ENCODE results near the gene TPO. TPM values are rescaled to one million over a fixed set of nuclear protein-coding genes. Genes with fewer than 3 reads are reported as not detected.
A peak's percentile ranks its signal among the peaks of the same experiment; 100 is the strongest.

TPO gene
- total RNA-seq, 1 experiment from 2014 or later = not detected

GRCh38 chr2:1400943-1401735 lies 12.1 kb upstream of the TPO start:
- Histone ChIP-seq H3K4me3 (ENCODE audit: low read depth in 2 of 2, low read length in 2 of 2) (no peak overlapping the region), H3K36me3 (ENCODE audit: control insufficient read depth, insufficient read depth, low read length) (no peaks in the 10 kb centered on the region), H3K27me3 (ENCODE audit: control insufficient read depth, insufficient read depth, low read length) (no peaks in the 10 kb centered on the region), H3K27ac (ENCODE audit: low read length) (no peak overlapping the region), H3K4me1 (ENCODE audit: control insufficient read depth, insufficient read depth, low read length) (no peaks in the 10 kb centered on the region), H3K9me3 (ENCODE audit: control insufficient read depth, insufficient read depth, low read depth, low read length) (no peaks in the 10 kb centered on the region)
- CTCF ChIA-PET = no interaction called here
- TF ChIP-seq POLR2AphosphoS5 (IDR thresholded peaks at IDR 0.05; ENCODE audit: low read depth, low read length) (no peak), SIN3A (IDR thresholded peaks at IDR 0.05; ENCODE audit: borderline replicate concordance, insufficient read depth, low read depth, low read length) (no peak), TCF7L2 (IDR thresholded peaks at IDR 0.05; ENCODE audit: low read depth, low read length) (no peak)
- TF ChIP-seq, protein P1, sequence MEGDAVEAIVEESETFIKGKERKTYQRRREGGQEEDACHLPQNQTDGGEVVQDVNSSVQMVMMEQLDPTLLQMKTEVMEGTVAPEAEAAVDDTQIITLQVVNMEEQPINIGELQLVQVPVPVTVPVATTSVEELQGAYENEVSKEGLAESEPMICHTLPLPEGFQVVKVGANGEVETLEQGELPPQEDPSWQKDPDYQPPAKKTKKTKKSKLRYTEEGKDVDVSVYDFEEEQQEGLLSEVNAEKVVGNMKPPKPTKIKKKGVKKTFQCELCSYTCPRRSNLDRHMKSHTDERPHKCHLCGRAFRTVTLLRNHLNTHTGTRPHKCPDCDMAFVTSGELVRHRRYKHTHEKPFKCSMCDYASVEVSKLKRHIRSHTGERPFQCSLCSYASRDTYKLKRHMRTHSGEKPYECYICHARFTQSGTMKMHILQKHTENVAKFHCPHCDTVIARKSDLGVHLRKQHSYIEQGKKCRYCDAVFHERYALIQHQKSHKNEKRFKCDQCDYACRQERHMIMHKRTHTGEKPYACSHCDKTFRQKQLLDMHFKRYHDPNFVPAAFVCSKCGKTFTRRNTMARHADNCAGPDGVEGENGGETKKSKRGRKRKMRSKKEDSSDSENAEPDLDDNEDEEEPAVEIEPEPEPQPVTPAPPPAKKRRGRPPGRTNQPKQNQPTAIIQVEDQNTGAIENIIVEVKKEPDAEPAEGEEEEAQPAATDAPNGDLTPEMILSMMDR (IDR thresholded peaks at IDR 0.05) = no peak
- TF ChIP-seq, protein P2, sequence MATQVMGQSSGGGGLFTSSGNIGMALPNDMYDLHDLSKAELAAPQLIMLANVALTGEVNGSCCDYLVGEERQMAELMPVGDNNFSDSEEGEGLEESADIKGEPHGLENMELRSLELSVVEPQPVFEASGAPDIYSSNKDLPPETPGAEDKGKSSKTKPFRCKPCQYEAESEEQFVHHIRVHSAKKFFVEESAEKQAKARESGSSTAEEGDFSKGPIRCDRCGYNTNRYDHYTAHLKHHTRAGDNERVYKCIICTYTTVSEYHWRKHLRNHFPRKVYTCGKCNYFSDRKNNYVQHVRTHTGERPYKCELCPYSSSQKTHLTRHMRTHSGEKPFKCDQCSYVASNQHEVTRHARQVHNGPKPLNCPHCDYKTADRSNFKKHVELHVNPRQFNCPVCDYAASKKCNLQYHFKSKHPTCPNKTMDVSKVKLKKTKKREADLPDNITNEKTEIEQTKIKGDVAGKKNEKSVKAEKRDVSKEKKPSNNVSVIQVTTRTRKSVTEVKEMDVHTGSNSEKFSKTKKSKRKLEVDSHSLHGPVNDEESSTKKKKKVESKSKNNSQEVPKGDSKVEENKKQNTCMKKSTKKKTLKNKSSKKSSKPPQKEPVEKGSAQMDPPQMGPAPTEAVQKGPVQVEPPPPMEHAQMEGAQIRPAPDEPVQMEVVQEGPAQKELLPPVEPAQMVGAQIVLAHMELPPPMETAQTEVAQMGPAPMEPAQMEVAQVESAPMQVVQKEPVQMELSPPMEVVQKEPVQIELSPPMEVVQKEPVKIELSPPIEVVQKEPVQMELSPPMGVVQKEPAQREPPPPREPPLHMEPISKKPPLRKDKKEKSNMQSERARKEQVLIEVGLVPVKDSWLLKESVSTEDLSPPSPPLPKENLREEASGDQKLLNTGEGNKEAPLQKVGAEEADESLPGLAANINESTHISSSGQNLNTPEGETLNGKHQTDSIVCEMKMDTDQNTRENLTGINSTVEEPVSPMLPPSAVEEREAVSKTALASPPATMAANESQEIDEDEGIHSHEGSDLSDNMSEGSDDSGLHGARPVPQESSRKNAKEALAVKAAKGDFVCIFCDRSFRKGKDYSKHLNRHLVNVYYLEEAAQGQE (IDR thresholded peaks at IDR 0.05; ENCODE audit: insufficient read depth in 1 of 2, low read depth in 2 of 2, low read length in 1 of 2) = no peak
- DNase-seq (ENCODE audit: low read depth, low spot score) (no peak), ATAC-seq (peak; percentile 47; the same call in 1 of the 2 replicates)
- in situ Hi-C loops (cut with HindIII; ENCODE audit: low pct_unique_long_range_greater_than_20kb, low sequenced_read_pairs) (no loop called here), intact Hi-C loops (cut with micrococcal nuclease; ENCODE audit: unreplicated experiment) (no loop called here)
- BruUV-seq (replicated peaks) = no TSS peak
- POLR2A ChIA-PET = no interaction called here

DNA sequence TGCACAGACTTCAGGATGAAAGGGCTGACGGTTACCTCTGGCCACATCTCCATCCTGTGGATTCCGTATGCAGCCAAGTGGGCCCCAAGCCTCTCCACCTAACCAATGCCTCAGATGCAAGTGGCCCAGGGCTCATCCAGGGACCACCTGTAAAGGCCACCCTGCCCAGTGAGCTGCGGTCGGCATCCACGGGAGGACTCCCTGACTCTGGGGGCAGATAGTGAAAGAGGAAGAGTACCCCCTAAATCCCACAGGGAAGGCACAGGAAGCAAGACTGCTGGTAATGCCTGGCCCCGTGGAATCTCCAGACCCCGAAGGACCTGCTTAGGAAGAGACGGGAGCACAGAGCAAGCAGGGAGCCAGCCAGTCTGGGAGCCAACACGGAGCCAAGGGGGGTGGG lies 11.2 kb upstream of the TPO start:
- H3K4me1 ChIP-seq (ENCODE audit: control insufficient read depth, insufficient read depth, low read length) = no peaks in the 10 kb centered on the region
- DNase-seq (ENCODE audit: low read depth, low spot score) (no peak), ATAC-seq (no peak)
- H3K4me3 ChIP-seq (ENCODE audit: low read depth in 2 of 2, low read length in 2 of 2) = no peak overlapping the region
- ChIA-PET POLR2A (no interaction called here), CTCF (no interaction called here)
- in situ Hi-C loops (cut with HindIII; ENCODE audit: low pct_unique_long_range_greater_than_20kb, low sequenced_read_pairs) (no loop called here), intact Hi-C loops (cut with micrococcal nuclease; ENCODE audit: unreplicated experiment) (no loop called here)
- BruUV-seq (replicated peaks) = no TSS peak
- no peaks in the 10 kb centered on the region for H3K36me3 ChIP-seq (ENCODE audit: control insufficient read depth, insufficient read depth, low read length)
- no peaks in the 10 kb centered on the region for H3K9me3 ChIP-seq (ENCODE audit: control insufficient read depth, insufficient read depth, low read depth, low read length)
- H3K27ac ChIP-seq (ENCODE audit: low read length) = no peak overlapping the region
- no peaks in the 10 kb centered on the region for H3K27me3 ChIP-seq (ENCODE audit: control insufficient read depth, insufficient read depth, low read length)
- TF ChIP-seq, protein P2 (IDR thresholded peaks at IDR 0.05; ENCODE audit: insufficient read depth in 1 of 2, low read depth in 2 of 2, low read length in 1 of 2) = no peak
- TF ChIP-seq TCF7L2 (IDR thresholded peaks at IDR 0.05; ENCODE audit: low read depth, low read length) = no peak
- TF ChIP-seq POLR2AphosphoS5 (IDR thresholded peaks at IDR 0.05; ENCODE audit: low read depth, low read length) = no peak
- TF ChIP-seq, protein P1 (IDR thresholded peaks at IDR 0.05) = no peak
- TF ChIP-seq SIN3A (IDR thresholded peaks at IDR 0.05; ENCODE audit: borderline replicate concordance, insufficient read depth, low read depth, low read length) = no peak

All from Panc1 (cell line).